HL-60 (cell line): ENCODE data around the gene ERC2.

Experiments used
- DNase-seq, 2 experiments: peaks; one replicate each; pipeline ENCODE4 v3.0.0-alpha.2; 2010 to 2020; ENCODE audit warnings: low read depth in 1 of 2, low spot score in 1 of 2
- H3K27ac ChIP-seq: fragments of 250-450 bp; sonication (Bioruptor Pico); replicated peaks from 2 replicates; pipeline ENCODE4 v1.5.1; 2020; ENCODE audit warnings: mild to moderate bottlenecking, moderate library complexity
- H3K27me3 ChIP-seq: fragments of 250-450 bp; sonication (Bioruptor Pico); 2 replicates; pipeline ENCODE4 v1.5.1; 2021; ENCODE audit warnings: mild to moderate bottlenecking, moderate library complexity; ENCODE audit not compliant: insufficient read depth, poor library complexity, severe bottlenecking
- H3K4me3 ChIP-seq: replicated peaks from 2 replicates; pipeline ENCODE4 v1.5.1; 2011; ENCODE audit warnings: mild to moderate bottlenecking, control low read depth, low read length; ENCODE audit not compliant: insufficient read depth
- GABPA ChIP-seq: IDR thresholded peaks from 2 replicates; pipeline ENCODE4 v1.6.1; 2012; ENCODE audit warnings: low read depth
- POLR2AphosphoS5 ChIP-seq: IDR thresholded peaks from 2 replicates; pipeline ENCODE4 v1.6.1; 2012; ENCODE audit warnings: low read depth
- SPI1 ChIP-seq: IDR thresholded peaks from 2 replicates; pipeline ENCODE4 v1.6.1; 2012; ENCODE audit warnings: low read depth, mild to moderate bottlenecking, borderline replicate concordance
- TF ChIP-seq, protein P1 (sequence below): IDR thresholded peaks from 2 replicates; pipeline ENCODE4 v1.6.1; 2012; ENCODE audit warnings: low read depth; ENCODE audit not compliant: insufficient replicate concordance
- TF ChIP-seq, protein P2 (sequence below): IDR thresholded peaks from one replicate; pipeline ENCODE4 v1.5.1; 2011; ENCODE audit warnings: low read length, control low read depth, inconsistent platforms; ENCODE audit not compliant: insufficient read depth

Gene ERC2

DNA sequence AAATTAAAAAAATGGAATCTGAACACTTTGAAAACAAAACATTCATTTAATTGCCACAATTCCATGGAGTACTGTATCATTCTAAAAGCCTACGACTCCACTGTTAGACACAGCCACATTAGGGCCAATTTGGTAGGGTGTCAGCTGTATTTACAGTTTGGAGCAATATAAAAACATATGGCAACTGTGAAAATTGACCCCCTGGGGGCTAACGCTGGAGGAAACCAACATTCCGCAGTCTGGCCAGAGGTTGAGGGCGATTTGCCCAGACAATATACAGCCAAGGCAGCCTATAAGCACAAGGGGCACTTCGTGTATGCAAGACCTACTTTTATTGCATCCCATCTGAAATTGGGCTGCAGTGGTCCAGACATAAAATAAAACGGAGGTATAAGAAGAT lies 504.7 kb downstream of the ERC2 start:
- Histone ChIP-seq H3K4me3 (no peak overlapping the region), H3K27ac (no peak overlapping the region), H3K27me3 (peaks cover under 1% of the 10 kb centered on the region)
- TF ChIP-seq SPI1 (no peak), POLR2AphosphoS5 (no peak), GABPA (no peak)
- TF ChIP-seq, protein P1, sequence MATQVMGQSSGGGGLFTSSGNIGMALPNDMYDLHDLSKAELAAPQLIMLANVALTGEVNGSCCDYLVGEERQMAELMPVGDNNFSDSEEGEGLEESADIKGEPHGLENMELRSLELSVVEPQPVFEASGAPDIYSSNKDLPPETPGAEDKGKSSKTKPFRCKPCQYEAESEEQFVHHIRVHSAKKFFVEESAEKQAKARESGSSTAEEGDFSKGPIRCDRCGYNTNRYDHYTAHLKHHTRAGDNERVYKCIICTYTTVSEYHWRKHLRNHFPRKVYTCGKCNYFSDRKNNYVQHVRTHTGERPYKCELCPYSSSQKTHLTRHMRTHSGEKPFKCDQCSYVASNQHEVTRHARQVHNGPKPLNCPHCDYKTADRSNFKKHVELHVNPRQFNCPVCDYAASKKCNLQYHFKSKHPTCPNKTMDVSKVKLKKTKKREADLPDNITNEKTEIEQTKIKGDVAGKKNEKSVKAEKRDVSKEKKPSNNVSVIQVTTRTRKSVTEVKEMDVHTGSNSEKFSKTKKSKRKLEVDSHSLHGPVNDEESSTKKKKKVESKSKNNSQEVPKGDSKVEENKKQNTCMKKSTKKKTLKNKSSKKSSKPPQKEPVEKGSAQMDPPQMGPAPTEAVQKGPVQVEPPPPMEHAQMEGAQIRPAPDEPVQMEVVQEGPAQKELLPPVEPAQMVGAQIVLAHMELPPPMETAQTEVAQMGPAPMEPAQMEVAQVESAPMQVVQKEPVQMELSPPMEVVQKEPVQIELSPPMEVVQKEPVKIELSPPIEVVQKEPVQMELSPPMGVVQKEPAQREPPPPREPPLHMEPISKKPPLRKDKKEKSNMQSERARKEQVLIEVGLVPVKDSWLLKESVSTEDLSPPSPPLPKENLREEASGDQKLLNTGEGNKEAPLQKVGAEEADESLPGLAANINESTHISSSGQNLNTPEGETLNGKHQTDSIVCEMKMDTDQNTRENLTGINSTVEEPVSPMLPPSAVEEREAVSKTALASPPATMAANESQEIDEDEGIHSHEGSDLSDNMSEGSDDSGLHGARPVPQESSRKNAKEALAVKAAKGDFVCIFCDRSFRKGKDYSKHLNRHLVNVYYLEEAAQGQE = no peak
- TF ChIP-seq, protein P2, sequence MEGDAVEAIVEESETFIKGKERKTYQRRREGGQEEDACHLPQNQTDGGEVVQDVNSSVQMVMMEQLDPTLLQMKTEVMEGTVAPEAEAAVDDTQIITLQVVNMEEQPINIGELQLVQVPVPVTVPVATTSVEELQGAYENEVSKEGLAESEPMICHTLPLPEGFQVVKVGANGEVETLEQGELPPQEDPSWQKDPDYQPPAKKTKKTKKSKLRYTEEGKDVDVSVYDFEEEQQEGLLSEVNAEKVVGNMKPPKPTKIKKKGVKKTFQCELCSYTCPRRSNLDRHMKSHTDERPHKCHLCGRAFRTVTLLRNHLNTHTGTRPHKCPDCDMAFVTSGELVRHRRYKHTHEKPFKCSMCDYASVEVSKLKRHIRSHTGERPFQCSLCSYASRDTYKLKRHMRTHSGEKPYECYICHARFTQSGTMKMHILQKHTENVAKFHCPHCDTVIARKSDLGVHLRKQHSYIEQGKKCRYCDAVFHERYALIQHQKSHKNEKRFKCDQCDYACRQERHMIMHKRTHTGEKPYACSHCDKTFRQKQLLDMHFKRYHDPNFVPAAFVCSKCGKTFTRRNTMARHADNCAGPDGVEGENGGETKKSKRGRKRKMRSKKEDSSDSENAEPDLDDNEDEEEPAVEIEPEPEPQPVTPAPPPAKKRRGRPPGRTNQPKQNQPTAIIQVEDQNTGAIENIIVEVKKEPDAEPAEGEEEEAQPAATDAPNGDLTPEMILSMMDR = no peak
- no peak for DNase-seq

DNA sequence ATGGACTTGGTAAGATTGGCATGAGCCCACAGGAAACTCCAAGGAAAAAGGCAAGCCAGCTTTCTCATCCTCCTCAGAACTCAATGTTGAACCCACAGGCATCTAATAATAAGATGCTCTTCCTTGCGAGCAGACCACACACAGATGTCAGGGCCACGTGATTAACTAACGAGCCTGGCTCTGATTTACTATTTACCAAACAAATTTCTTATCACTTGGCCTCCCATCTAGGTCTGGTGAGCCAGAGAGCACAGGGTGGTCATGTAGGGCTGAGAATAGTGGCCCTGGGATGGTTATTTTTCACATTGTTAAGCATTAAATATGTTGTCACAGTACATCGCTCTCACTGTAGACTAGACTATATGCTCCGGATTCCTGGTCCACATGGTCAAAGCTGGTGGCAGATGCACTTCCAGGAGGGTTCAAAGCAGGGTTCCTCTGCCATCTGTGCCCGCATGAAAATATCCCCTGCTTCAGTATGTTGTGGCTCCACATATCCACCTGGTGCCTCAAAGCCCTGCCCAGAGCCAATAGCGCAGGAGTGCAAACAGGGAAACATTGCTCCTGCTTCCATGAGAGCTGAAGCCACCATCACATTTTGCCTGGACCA lies 508.7 kb downstream of the ERC2 start:
- H3K27me3 ChIP-seq = no peaks in the 10 kb centered on the region
- H3K27ac ChIP-seq = no peak overlapping the region
- no peak for DNase-seq
- TF ChIP-seq, protein P1 = no peak
- TF ChIP-seq GABPA = no peak
- no peak for TF ChIP-seq POLR2AphosphoS5
- TF ChIP-seq, protein P2 = no peak
- TF ChIP-seq SPI1 = no peak
- H3K4me3 ChIP-seq = no peak overlapping the region

DNA sequence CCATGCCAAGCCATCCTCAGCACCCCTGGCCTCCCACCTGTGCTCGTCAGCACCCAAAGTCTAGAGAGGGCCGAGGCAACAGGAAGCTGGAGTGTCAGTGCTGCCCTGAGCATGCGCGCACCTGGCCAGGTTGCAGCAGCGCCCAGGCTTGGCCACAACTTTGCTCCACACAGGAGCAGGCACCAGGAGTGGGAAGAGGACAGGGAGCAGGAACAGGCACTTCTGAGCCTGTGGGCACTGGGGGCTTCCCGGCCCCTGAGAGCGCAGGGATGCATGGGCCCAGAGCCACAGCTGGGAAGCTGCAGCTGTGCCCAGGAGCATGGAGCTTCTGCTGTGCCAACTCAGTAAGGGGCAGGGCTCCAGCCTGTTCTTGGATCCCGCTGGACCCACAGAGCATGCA lies 509.7 kb downstream of the ERC2 start:
- Histone ChIP-seq H3K4me3 (no peak overlapping the region), H3K27me3 (no peaks in the 10 kb centered on the region), H3K27ac (no peak overlapping the region)
- no peak for TF ChIP-seq SPI1
- TF ChIP-seq GABPA = no peak
- TF ChIP-seq, protein P1 = no peak
- TF ChIP-seq, protein P2 = no peak
- no peak for TF ChIP-seq POLR2AphosphoS5
- no peak for DNase-seq
